Activated T-cell treated with anti-CD3 and anti-CD28 coated beads, Interleukin-2, amount 50 U/mL, for 24 hours (primary cell): Measurements from ENCODE around the gene TSPAN31.

Experiments
- DNase-seq: peaks from one replicate; pipeline ENCODE4 v3.0.0-alpha.2; 2020
- H3K27ac Mint-ChIP-seq: 2 replicates; pipeline ENCODE4 v1.8.0; 2020; ENCODE audit warnings: mild to moderate bottlenecking, mixed read lengths
- H3K27me3 Mint-ChIP-seq: 2 replicates; pipeline ENCODE4 v1.8.0; 2020; ENCODE audit warnings: mixed read lengths
- H3K36me3 Mint-ChIP-seq: 2 replicates; pipeline ENCODE4 v1.8.0; 2020; ENCODE audit warnings: low read depth, mixed read lengths
- H3K4me1 Mint-ChIP-seq: 2 replicates; pipeline ENCODE4 v1.8.0; 2020; ENCODE audit warnings: low read depth, mixed read lengths
- H3K4me3 Mint-ChIP-seq: 2 replicates; pipeline ENCODE4 v1.8.0; 2020; ENCODE audit warnings: mild to moderate bottlenecking, moderate library complexity, mixed read lengths
- H3K9me3 Mint-ChIP-seq: 2 replicates; pipeline ENCODE4 v1.8.0; 2020; ENCODE audit warnings: mixed read lengths

Gene TSPAN31

GRCh38 chr12:57759360-57759980 lies 14.6 kb downstream of the TSPAN31 start:
- Mint-ChIP-seq H3K9me3 (no peaks in the 10 kb centered on the region), H3K4me1 (peaks cover 52% of the 10 kb centered on the region), H3K4me3 (no peak overlapping the region), H3K27ac (peak overlapping the region; percentile 66), H3K36me3 (peaks cover 75% of the 10 kb centered on the region), H3K27me3 (peaks cover 4% of the 10 kb centered on the region)
- peak; percentile 47 for DNase-seq

GRCh38 chr12:57760347-57760982 lies 15.6 kb downstream of the TSPAN31 start:
- peaks cover 56% of the 10 kb centered on the region for H3K4me1 Mint-ChIP-seq
- no peaks in the 10 kb centered on the region for H3K9me3 Mint-ChIP-seq
- H3K4me3 Mint-ChIP-seq, result no peak overlapping the region
- H3K27ac Mint-ChIP-seq, result no peak overlapping the region
- H3K36me3 Mint-ChIP-seq, result peaks cover 83% of the 10 kb centered on the region
- H3K27me3 Mint-ChIP-seq, result peaks cover 4% of the 10 kb centered on the region
- no peak for DNase-seq

- peaks cover 8% of the 10 kb centered on the region for H3K27me3 Mint-ChIP-seq
- no peaks in the 10 kb centered on the region for H3K9me3 Mint-ChIP-seq
- no peak overlapping the region for H3K4me3 Mint-ChIP-seq
- DNase-seq, result no peak
- H3K27ac Mint-ChIP-seq, result no peak overlapping the region
- peaks cover 83% of the 10 kb centered on the region for H3K36me3 Mint-ChIP-seq
- peaks cover 60% of the 10 kb centered on the region for H3K4me1 Mint-ChIP-seq
Measured at GRCh38 chr12:57761391-57761998, 16.7 kb downstream of the TSPAN31 start.

- H3K4me1 Mint-ChIP-seq, result peaks cover 60% of the 10 kb centered on the region
- peaks cover 13% of the 10 kb centered on the region for H3K27me3 Mint-ChIP-seq
- DNase-seq, result no peak
- no peak overlapping the region for H3K27ac Mint-ChIP-seq
- no peak overlapping the region for H3K4me3 Mint-ChIP-seq
- peaks cover 78% of the 10 kb centered on the region for H3K36me3 Mint-ChIP-seq
- H3K9me3 Mint-ChIP-seq, result no peaks in the 10 kb centered on the region
Measured at GRCh38 chr12:57762463-57762862, 17.6 kb downstream of the TSPAN31 start.

- peak overlapping the region; percentile 91 for H3K4me3 Mint-ChIP-seq
- H3K27me3 Mint-ChIP-seq, result peaks cover 13% of the 10 kb centered on the region
- H3K4me1 Mint-ChIP-seq, result peaks cover 56% of the 10 kb centered on the region
- peaks cover 79% of the 10 kb centered on the region for H3K36me3 Mint-ChIP-seq
- no peak for DNase-seq
- H3K27ac Mint-ChIP-seq, result peak overlapping the region; percentile 63
- H3K9me3 Mint-ChIP-seq, result no peaks in the 10 kb centered on the region
Measured at GRCh38 chr12:57763881-57764661, 19.2 kb downstream of the TSPAN31 start.

- peaks cover 13% of the 10 kb centered on the region for H3K27me3 Mint-ChIP-seq
- H3K27ac Mint-ChIP-seq, result peak overlapping the region; percentile 63
Measured at GRCh38 chr12:57764662-57765002, 19.8 kb downstream of the TSPAN31 start.

GRCh38 chr12:57765003-57765697 lies 20.3 kb downstream of the TSPAN31 start:
- DNase-seq, result peak; percentile 79
- H3K27ac Mint-ChIP-seq, result peak overlapping the region; percentile 63
- peak overlapping the region; percentile 91 for H3K4me3 Mint-ChIP-seq
- H3K36me3 Mint-ChIP-seq, result peaks cover 79% of the 10 kb centered on the region
- H3K9me3 Mint-ChIP-seq, result no peaks in the 10 kb centered on the region
- peaks cover 50% of the 10 kb centered on the region for H3K4me1 Mint-ChIP-seq
- H3K27me3 Mint-ChIP-seq, result peaks cover 13% of the 10 kb centered on the region

More at GRCh38 chr12:57764662-57765002, 19.8 kb downstream of the TSPAN31 start:
- no peak for DNase-seq
- H3K9me3 Mint-ChIP-seq, result no peaks in the 10 kb centered on the region
- peak overlapping the region; percentile 91 for H3K4me3 Mint-ChIP-seq
- H3K36me3 Mint-ChIP-seq, result peaks cover 79% of the 10 kb centered on the region
- H3K4me1 Mint-ChIP-seq, result peaks cover 50% of the 10 kb centered on the region

GRCh38 chr12:57765698-57766463 lies 21.0 kb downstream of the TSPAN31 start:
- H3K36me3 Mint-ChIP-seq, result peaks cover 79% of the 10 kb centered on the region
- no peak for DNase-seq
- peaks cover 13% of the 10 kb centered on the region for H3K27me3 Mint-ChIP-seq
- H3K27ac Mint-ChIP-seq, result peak overlapping the region; percentile 67
- H3K9me3 Mint-ChIP-seq, result no peaks in the 10 kb centered on the region
- H3K4me1 Mint-ChIP-seq, result peaks cover 51% of the 10 kb centered on the region
- peak overlapping the region; percentile 91 for H3K4me3 Mint-ChIP-seq

GRCh38 chr12:57766464-57767304 lies 21.8 kb downstream of the TSPAN31 start, which contains the start of gene CYP27B1:
TSS of gene CYP27B1 (minus strand) at chr12:57767078. CDS start at chr12:57767041, 37 bp downstream.
- H3K4me1 Mint-ChIP-seq, result peaks cover 57% of the 10 kb centered on the region
- peak within 1 kb of the TSS; percentile 91 for H3K4me3 Mint-ChIP-seq
- peak within 1 kb of the TSS; percentile 67 for H3K27ac Mint-ChIP-seq
- peak; percentile 48 for DNase-seq
- H3K9me3 Mint-ChIP-seq, result no peaks in the 10 kb centered on the region
- peaks cover 79% of the 10 kb centered on the region for H3K36me3 Mint-ChIP-seq
- peaks cover 13% of the 10 kb centered on the region for H3K27me3 Mint-ChIP-seq

- Mint-ChIP-seq H3K27ac (no peak overlapping the region), H3K27me3 (peaks cover 13% of the 10 kb centered on the region), H3K4me1 (peaks cover 58% of the 10 kb centered on the region), H3K36me3 (peaks cover 75% of the 10 kb centered on the region), H3K9me3 (no peaks in the 10 kb centered on the region), H3K4me3 (peak overlapping the region; percentile 91)
- DNase-seq, result no peak
Measured at GRCh38 chr12:57767305-57767698, 22.5 kb downstream of the TSPAN31 start.

GRCh38 chr12:57767876-57768275 lies 23.0 kb downstream of the TSPAN31 start:
- Mint-ChIP-seq H3K4me1 (peaks cover 57% of the 10 kb centered on the region), H3K9me3 (no peaks in the 10 kb centered on the region), H3K27ac (no peak overlapping the region), H3K36me3 (peaks cover 71% of the 10 kb centered on the region), H3K4me3 (no peak overlapping the region), H3K27me3 (peaks cover 13% of the 10 kb centered on the region)
- DNase-seq, result no peak

GRCh38 chr12:57769594-57769993 lies 24.8 kb downstream of the TSPAN31 start:
- peaks cover 47% of the 10 kb centered on the region for H3K4me1 Mint-ChIP-seq
- peaks cover 9% of the 10 kb centered on the region for H3K27me3 Mint-ChIP-seq
- peaks cover 59% of the 10 kb centered on the region for H3K36me3 Mint-ChIP-seq
- H3K4me3 Mint-ChIP-seq, result no peak overlapping the region
- no peak overlapping the region for H3K27ac Mint-ChIP-seq
- no peak for DNase-seq
- H3K9me3 Mint-ChIP-seq, result no peaks in the 10 kb centered on the region

GRCh38 chr12:57770734-57771133 lies 25.9 kb downstream of the TSPAN31 start:
- peaks cover 9% of the 10 kb centered on the region for H3K27me3 Mint-ChIP-seq
- peak overlapping the region; percentile 98 for H3K4me3 Mint-ChIP-seq
- peaks cover 55% of the 10 kb centered on the region for H3K36me3 Mint-ChIP-seq
- peak overlapping the region; percentile 100 for H3K27ac Mint-ChIP-seq
- H3K4me1 Mint-ChIP-seq, result peaks cover 39% of the 10 kb centered on the region
- DNase-seq, result no peak
- no peaks in the 10 kb centered on the region for H3K9me3 Mint-ChIP-seq
